Measurements from ENCODE around the gene TGFBI. TPM values are rescaled to one million over a fixed set of nuclear protein-coding genes. Genes with fewer than 3 reads are reported as not detected.

Gene TGFBI
- total RNA-seq, 1 experiment from 2014 or later = 115 TPM

DNA sequence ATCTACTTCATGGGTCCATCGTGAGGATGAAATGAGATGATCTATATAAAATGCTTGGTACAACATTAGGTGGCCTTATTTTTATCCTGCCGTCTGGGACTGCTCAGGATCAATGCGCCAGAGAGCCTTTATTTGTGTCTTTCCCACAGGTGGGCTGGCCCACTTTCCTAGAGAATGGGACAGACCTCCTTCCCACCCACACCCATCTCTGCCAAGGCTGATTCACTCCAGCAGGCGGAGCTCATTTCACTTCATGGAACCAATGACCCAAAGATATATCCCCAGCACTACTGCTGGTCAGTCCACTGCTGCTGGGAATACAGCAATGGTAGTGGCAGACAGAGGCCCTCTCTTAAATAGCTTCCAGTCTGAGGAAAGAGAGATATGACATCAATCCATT is 35.7 kb downstream of the TGFBI start:
- 0 out of 2 replicates have a peak, but pooled peaks have one; percentile 16 for TF ChIP-seq CTCF (conservative IDR thresholded peaks at IDR 0.05; ENCODE audit: low read depth, low read length)
- TF ChIP-seq EZH2 (IDR thresholded peaks at IDR 0.05; ENCODE audit: borderline replicate concordance, low read depth, low read length, poor library complexity, severe bottlenecking) = no peak
- Histone ChIP-seq H3K4me3 (ENCODE audit: low read depth, low read length, poor library complexity, severe bottlenecking) (no peak overlapping the region), H3K27me3 (replicated peaks; ENCODE audit: insufficient read depth, low read depth, low read length, poor library complexity) (no peaks in the 10 kb centered on the region), H3K36me3 (ENCODE audit: insufficient read depth, low read length, poor library complexity, severe bottlenecking) (no peaks in the 10 kb centered on the region), H3K9me3 (ENCODE audit: low read depth, low read length, poor library complexity, severe bottlenecking) (peaks cover 7% of the 10 kb centered on the region), H3K27ac (ENCODE audit: low read depth, low read length, poor library complexity, severe bottlenecking) (no peak overlapping the region), H3K4me1 (ENCODE audit: insufficient read depth, low read length, poor library complexity, severe bottlenecking) (no peaks in the 10 kb centered on the region)
- intact Hi-C loops (cut with micrococcal nuclease; ENCODE audit: unreplicated experiment) = loop anchor here (5.0 kb wide), 1 partner anchor 108 kb away; no protein-coding TSS in a partner anchor
- no TSS peak for BruUV-seq (replicated peaks)
- no peak for DNase-seq (ENCODE audit: low spot score)
- CTCF ChIA-PET = no interaction called here
- POLR2A ChIA-PET (ENCODE audit: low non-redundant PET) = no interaction called here

GRCh38 chr5:136065588-136065987 is 36.8 kb downstream of the TGFBI start:
- H3K27ac ChIP-seq (ENCODE audit: low read depth, low read length, poor library complexity, severe bottlenecking) = no peak overlapping the region
- ChIA-PET POLR2A (ENCODE audit: low non-redundant PET) (no interaction called here), CTCF (no interaction called here)
- H3K9me3 ChIP-seq (ENCODE audit: low read depth, low read length, poor library complexity, severe bottlenecking) = peaks cover 7% of the 10 kb centered on the region
- intact Hi-C loops (cut with micrococcal nuclease; ENCODE audit: unreplicated experiment) = no loop called here
- no peaks in the 10 kb centered on the region for H3K27me3 ChIP-seq (replicated peaks; ENCODE audit: insufficient read depth, low read depth, low read length, poor library complexity)
- H3K4me1 ChIP-seq (ENCODE audit: insufficient read depth, low read length, poor library complexity, severe bottlenecking) = no peaks in the 10 kb centered on the region
- TF ChIP-seq CTCF (conservative IDR thresholded peaks at IDR 0.05; ENCODE audit: low read depth, low read length) (no peak), EZH2 (IDR thresholded peaks at IDR 0.05; ENCODE audit: borderline replicate concordance, low read depth, low read length, poor library complexity, severe bottlenecking) (no peak)
- no peak overlapping the region for H3K4me3 ChIP-seq (ENCODE audit: low read depth, low read length, poor library complexity, severe bottlenecking)
- H3K36me3 ChIP-seq (ENCODE audit: insufficient read depth, low read length, poor library complexity, severe bottlenecking) = no peaks in the 10 kb centered on the region
- no TSS peak for BruUV-seq (replicated peaks)
- no peak for DNase-seq (ENCODE audit: low spot score)

GRCh38 chr5:136066661-136067271 is 38.0 kb downstream of the TGFBI start:
- ChIA-PET CTCF (no interaction called here), POLR2A (ENCODE audit: low non-redundant PET) (no interaction called here)
- Histone ChIP-seq H3K36me3 (ENCODE audit: insufficient read depth, low read length, poor library complexity, severe bottlenecking) (no peaks in the 10 kb centered on the region), H3K27me3 (replicated peaks; ENCODE audit: insufficient read depth, low read depth, low read length, poor library complexity) (no peaks in the 10 kb centered on the region), H3K27ac (ENCODE audit: low read depth, low read length, poor library complexity, severe bottlenecking) (no peak overlapping the region), H3K4me3 (ENCODE audit: low read depth, low read length, poor library complexity, severe bottlenecking) (no peak overlapping the region), H3K4me1 (ENCODE audit: insufficient read depth, low read length, poor library complexity, severe bottlenecking) (no peaks in the 10 kb centered on the region), H3K9me3 (ENCODE audit: low read depth, low read length, poor library complexity, severe bottlenecking) (peaks cover 7% of the 10 kb centered on the region)
- peak; percentile 42 for DNase-seq (ENCODE audit: low spot score)
- TF ChIP-seq EZH2 (IDR thresholded peaks at IDR 0.05; ENCODE audit: borderline replicate concordance, low read depth, low read length, poor library complexity, severe bottlenecking) (no peak), CTCF (conservative IDR thresholded peaks at IDR 0.05; ENCODE audit: low read depth, low read length) (no peak)
- intact Hi-C loops (cut with micrococcal nuclease; ENCODE audit: unreplicated experiment) = no loop called here
- no TSS peak for BruUV-seq (replicated peaks)
